ENCODE results near the gene OSM.

Gene OSM

DNA sequence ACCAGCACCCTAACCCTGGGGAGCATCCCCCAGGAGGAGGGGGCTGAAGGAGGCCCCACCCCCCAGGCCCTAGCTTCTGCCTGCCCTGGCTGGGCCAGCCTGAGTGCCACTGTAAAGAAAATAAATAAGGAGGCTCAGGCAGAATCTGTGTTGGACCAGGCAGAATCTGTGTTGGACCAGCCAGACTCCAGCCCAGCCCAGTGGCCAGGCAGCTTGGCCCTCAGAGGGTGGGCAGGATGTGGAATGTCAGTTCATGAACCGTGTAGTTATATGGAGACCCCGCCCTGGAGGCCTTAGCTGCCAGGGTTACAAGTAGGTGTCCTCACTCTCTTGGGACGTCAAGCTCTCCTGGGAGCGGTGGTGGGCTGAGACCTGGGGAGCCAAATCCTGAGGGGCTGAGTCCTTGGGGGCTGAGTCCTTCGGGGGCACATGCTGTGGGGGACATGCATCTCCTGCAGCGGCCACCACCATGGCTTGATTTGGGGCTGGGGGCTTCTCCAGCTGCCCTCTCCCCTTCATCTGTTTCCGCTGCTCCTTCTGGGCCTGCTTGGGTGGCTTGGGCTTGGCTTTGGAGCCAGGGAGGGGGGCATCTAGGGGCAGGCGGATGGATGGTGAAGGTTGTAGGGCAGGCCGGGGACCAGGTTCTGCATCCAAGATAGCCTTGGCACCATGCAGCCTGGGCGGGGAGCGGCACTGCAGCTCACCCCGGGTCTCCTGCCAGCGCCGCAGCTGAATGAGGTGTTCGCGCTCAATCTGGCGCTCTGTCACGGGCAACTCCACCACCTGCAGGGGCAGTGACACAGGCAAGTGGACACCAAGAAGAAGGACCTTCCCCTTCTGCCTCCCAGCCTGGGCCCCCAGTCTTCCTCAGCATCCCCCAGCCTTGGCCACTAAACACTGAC, 25.7 kb upstream of the OSM start:
- no peak for DNase-seq (ENCODE audit: low read depth)
- TF ChIP-seq, protein P1, sequence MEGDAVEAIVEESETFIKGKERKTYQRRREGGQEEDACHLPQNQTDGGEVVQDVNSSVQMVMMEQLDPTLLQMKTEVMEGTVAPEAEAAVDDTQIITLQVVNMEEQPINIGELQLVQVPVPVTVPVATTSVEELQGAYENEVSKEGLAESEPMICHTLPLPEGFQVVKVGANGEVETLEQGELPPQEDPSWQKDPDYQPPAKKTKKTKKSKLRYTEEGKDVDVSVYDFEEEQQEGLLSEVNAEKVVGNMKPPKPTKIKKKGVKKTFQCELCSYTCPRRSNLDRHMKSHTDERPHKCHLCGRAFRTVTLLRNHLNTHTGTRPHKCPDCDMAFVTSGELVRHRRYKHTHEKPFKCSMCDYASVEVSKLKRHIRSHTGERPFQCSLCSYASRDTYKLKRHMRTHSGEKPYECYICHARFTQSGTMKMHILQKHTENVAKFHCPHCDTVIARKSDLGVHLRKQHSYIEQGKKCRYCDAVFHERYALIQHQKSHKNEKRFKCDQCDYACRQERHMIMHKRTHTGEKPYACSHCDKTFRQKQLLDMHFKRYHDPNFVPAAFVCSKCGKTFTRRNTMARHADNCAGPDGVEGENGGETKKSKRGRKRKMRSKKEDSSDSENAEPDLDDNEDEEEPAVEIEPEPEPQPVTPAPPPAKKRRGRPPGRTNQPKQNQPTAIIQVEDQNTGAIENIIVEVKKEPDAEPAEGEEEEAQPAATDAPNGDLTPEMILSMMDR (IDR thresholded peaks at IDR 0.05; ENCODE audit: insufficient read depth, low read depth, low read length, missing control alignments) = no peak

DNA sequence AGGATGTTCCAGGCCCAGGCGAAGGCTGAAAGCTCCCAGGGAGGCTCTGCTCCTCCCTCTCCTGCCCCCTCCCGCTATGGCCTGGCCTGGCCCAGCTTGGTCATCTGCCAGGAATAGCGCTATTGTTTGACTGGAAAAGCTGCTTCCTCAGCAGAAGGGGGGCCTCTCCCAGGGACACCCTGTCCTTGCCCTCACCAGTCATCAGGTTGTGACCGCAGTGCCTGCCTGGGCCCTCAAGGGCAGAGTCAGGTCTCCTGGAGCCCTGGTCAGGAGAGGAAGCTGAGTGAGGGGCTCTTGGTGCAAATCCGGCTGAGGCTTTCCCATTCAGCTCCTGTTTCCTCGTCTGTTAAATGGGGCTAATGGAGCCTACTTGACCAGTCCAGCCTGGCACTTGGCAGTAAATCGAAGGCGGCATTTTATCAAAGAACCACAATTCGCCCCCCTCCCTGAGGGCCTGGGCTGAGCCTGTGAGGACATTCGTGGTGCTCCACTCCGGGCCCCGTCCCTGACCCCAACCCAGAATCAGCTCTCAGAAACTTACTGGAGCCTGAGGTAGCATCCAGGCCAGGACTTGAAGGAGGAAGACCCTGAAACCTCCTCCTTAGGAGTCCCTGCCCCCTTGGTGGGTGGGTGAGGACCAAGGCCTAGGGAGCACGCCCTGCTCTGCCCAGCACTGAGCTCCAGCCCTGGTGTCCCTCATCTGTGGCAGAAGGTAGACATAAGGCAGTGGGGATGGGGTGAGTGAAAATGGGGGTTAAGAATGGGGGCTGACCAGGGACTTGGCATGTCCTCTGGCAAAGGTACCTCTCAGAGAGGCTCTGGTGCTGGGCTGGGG, 24.6 kb upstream of the OSM start:
- DNase-seq (ENCODE audit: low read depth) = peak; percentile 72
- TF ChIP-seq, protein P1 (IDR thresholded peaks at IDR 0.05; ENCODE audit: insufficient read depth, low read depth, low read length, missing control alignments) = no peak
- no peak overlapping the region for H3K4me3 ChIP-seq (ENCODE audit: low read length)

More for the DNA sequence above, 25.7 kb upstream of the OSM start:
- H3K4me3 ChIP-seq (ENCODE audit: low read length) = no peak overlapping the region

DNA sequence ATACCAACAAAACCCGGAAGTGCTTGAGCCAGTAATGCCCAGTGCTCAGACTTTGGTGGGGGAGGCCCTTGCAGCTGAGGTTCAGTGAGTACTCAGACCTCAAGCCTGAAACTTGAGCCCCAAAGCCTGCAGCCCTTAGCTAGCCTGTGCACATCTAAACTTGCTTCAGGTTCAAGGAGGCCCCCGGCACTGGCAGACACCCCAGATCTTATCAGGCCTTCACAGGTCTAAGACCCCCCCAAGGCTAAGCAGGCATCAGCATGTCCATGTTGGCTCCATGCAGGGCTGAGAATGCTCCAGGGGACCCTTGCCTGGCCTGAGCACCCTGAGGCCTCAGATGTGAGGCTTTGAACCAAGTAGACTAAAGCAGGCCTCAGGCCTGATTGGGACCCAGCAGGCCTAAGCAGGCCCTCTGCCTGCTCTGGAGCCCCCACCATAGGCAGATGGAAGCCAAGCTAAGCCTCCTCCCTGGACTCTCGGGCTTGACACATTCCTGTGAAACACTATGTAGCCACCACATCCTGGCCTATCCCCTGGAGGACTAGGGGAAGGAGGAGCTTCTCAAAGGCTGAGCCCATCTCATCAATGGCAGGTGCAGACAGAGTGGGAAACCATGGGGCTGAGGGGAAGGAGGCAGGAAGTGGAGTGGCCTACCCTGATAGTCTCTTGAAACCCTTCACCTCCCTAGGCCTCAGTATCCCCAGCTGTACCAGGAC, 23.8 kb upstream of the OSM start:
- TF ChIP-seq, protein P1 (IDR thresholded peaks at IDR 0.05; ENCODE audit: insufficient read depth, low read depth, low read length, missing control alignments) = no peak
- DNase-seq (ENCODE audit: low read depth) = peak; percentile 73
- H3K4me3 ChIP-seq (ENCODE audit: low read length) = no peak overlapping the region

DNA sequence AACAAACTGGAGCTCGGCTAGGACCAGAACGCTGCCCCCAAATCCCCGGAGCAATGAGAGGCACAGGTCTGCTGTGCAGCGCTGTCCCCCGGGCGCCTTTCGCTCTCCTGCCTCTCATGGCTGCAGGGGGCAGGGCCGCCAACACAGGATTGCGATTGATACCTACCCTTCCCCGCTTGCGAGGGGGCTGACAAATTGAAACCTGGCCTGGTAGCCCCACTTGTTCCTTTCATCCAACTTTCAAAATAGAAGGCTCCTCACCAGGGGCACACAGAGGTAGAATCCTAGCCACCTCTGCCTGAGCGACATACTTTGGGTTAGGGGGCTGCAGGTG, 23.3 kb upstream of the OSM start:
- H3K4me3 ChIP-seq (ENCODE audit: low read length) = peak overlapping the region; percentile 75
- no peak for DNase-seq (ENCODE audit: low read depth)
- TF ChIP-seq, protein P1 (IDR thresholded peaks at IDR 0.05; ENCODE audit: insufficient read depth, low read depth, low read length, missing control alignments) = no peak

DNA sequence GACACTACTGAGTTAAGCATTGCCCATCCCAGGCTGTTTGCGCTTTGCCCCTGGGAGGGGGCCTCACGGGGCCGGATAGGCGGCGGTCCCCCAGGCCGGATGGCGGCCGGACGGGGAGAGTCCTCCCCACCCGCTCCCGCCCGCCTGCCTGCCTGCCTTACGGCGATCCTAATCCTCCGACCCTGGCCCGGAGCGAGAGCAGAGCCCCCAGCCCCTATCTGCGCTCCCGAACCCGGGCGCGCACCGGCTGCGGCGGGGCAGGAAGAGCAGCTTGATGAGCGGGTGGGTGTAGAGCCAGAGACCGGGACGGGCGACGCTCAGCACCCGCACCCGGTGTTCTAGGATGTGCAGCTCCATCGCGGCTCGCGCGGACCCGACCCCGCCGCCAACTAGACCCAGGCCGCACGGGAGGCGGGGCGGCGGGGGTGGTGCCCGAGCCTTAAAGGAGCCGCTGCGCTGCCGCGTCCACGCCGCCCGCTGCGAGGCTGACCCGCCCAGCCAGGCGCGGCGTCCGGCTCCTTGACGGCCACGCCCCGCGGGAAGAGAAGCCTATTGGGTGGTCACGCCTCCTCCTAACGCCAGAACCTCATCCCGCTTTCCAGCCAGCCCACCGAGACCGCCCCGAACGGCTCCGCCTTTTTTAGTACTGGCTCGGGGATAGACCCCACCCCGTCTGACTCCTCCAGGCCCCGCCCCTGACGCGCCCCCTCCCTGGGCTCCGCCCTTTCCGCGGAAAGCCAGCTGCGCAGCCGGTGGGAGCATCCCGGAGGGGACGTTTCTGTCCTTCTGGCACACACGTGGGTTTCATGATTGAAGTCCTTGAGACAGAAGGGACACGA, 22.7 kb upstream of the OSM start, which contains the start of gene CASTOR1:
CASTOR1 (minus strand) TSS at position 365 of the 839 bp plus-strand sequence; CDS start at position 357, 8 bp downstream.
- DNase-seq (ENCODE audit: low read depth) = peak; percentile 99
- TF ChIP-seq, protein P1 (IDR thresholded peaks at IDR 0.05; ENCODE audit: insufficient read depth, low read depth, low read length, missing control alignments) = no peak
- peak within 1 kb of the TSS; percentile 75 for H3K4me3 ChIP-seq (ENCODE audit: low read length)

All from epithelial cell of esophagus (primary cell).